AG04449 (cell line): ENCODE measurements around the gene FAM227B.
A peak's percentile ranks its signal among the peaks of the same experiment; 100 is the strongest.
"Not testable (repeated sequence)": the region's sequence is repeated elsewhere in the genome, so short reads cannot be mapped to it uniquely, and the experiment has no call there.

ENCODE experiments used
- CTCF ChIA-PET: fragments of 350-600 bp; formaldehyde crosslinking; extraction: SDS; loops from one replicate; lab custom pipeline; 2021; ENCODE audit warnings: antibody characterized with exemption; lab: Yijun Ruan, JAX
- POLR2A ChIA-PET: fragments of 400-600, 350-600 bp; formaldehyde crosslinking; extraction: SDS; loops from one replicate; lab custom pipeline; 2020; ENCODE audit warnings: antibody characterized with exemption, inconsistent platforms; lab: Yijun Ruan, JAX
- DNase-seq: peaks from one replicate; pipeline ENCODE4 v3.0.0-alpha.2; 2010; ENCODE audit warnings: low read depth, low spot score
- H3K4me3 ChIP-seq: 2 replicates; pipeline ENCODE4 v1.5.1; 2011; ENCODE audit warnings: low read depth, mild to moderate bottlenecking, control low read depth, low read length
- CTCF ChIP-seq: IDR thresholded peaks from one replicate; pipeline ENCODE4 v1.5.1; 2011; ENCODE audit warnings: mild to moderate bottlenecking, moderate library complexity, low read length, control low read depth, inconsistent platforms; ENCODE audit not compliant: insufficient read depth; ENCODE audit errors: missing control alignments

Gene FAM227B

GRCh38 chr15:49606594-49606993 lies 14.0 kb downstream of the FAM227B start:
- DNase-seq, result no peak
- POLR2A ChIA-PET, result no interaction called here
- H3K4me3 ChIP-seq, result no peak overlapping the region
- TF ChIP-seq CTCF, result peak; percentile 1
- CTCF ChIA-PET, result interaction anchor here (1.5 kb wide), 1 partner anchor 295 kb away, joined by 4 read pairs; no protein-coding TSS in a partner anchor

- CTCF ChIA-PET, result interaction anchor here (0.7 to 1.5 kb wide), 3 partner anchors 296 to 398 kb away, joined by 4 read pairs; no protein-coding TSS in a partner anchor
- H3K4me3 ChIP-seq, result no peak overlapping the region
- no peak for DNase-seq
- POLR2A ChIA-PET, result no interaction called here
- no peak for TF ChIP-seq CTCF
Measured at GRCh38 chr15:49605588-49605987, 15.0 kb downstream of the FAM227B start.

GRCh38 chr15:49604625-49605409 lies 15.8 kb downstream of the FAM227B start:
- DNase-seq, result no peak
- ChIA-PET CTCF (no interaction called here), POLR2A (no interaction called here)
- no peak for TF ChIP-seq CTCF
- no peak overlapping the region for H3K4me3 ChIP-seq

- DNase-seq, H3K4me3 ChIP-seq, POLR2A ChIA-PET, CTCF ChIA-PET: not testable (repeated sequence)
Measured at GRCh38 chr15:49592829-49593316, 27.7 kb downstream of the FAM227B start.

- POLR2A ChIA-PET, result no interaction called here
Measured at GRCh38 chr15:49589030-49589429, 31.6 kb downstream of the FAM227B start.

GRCh38 chr15:49573421-49573820 lies 47.2 kb downstream of the FAM227B start:
- H3K4me3 ChIP-seq, result no peak overlapping the region
- DNase-seq, result no peak
- no peak for TF ChIP-seq CTCF
- ChIA-PET POLR2A (no interaction called here), CTCF (no interaction called here)

More at GRCh38 chr15:49589030-49589429, 31.6 kb downstream of the FAM227B start:
- no peak for TF ChIP-seq CTCF
- H3K4me3 ChIP-seq, result no peak overlapping the region
- CTCF ChIA-PET, result no interaction called here
- no peak for DNase-seq
